Central memory CD8-positive, alpha-beta T cell (primary cell): Measurements from ENCODE around the gene MBIP.
"Not testable (repeated sequence)": the region's sequence is repeated elsewhere in the genome, so short reads cannot be mapped to it uniquely, and the experiment has no call there.

ENCODE experiments used
- ATAC-seq: fragments of 150-1000 bp; cut with Tn5 transposase; replicated peaks from 2 replicates; pipeline ENCODE4 v1.10.0; 2022; ENCODE audit warnings: mild to moderate bottlenecking, moderate FRiP score, moderate number of reproducible peaks; ENCODE audit not compliant: poor library complexity, severe bottlenecking; ENCODE audit errors: extremely low read depth
- DNase-seq, 2 donors: peaks; one replicate each; pipeline ENCODE4 v3.0.0; 2021; ENCODE audit warnings: low spot score in 2 of 2
- H3K27ac Mint-ChIP-seq: one replicate; pipeline ENCODE4 v1.8.0; 2022; ENCODE audit warnings: low read depth, mild to moderate bottlenecking, moderate library complexity, mixed read lengths
- H3K27me3 Mint-ChIP-seq: one replicate; pipeline ENCODE4 v1.8.0; 2022; ENCODE audit warnings: mixed read lengths
- H3K36me3 Mint-ChIP-seq: one replicate; pipeline ENCODE4 v1.8.0; 2022; ENCODE audit warnings: mild to moderate bottlenecking, moderate library complexity, mixed read lengths; ENCODE audit not compliant: insufficient read depth
- H3K4me1 Mint-ChIP-seq: one replicate; pipeline ENCODE4 v1.8.0; 2022; ENCODE audit warnings: mixed read lengths
- H3K4me3 Mint-ChIP-seq: one replicate; pipeline ENCODE4 v1.8.0; 2022; ENCODE audit warnings: mild to moderate bottlenecking, moderate library complexity, mixed read lengths
- H3K9me3 Mint-ChIP-seq: one replicate; pipeline ENCODE4 v1.8.0; 2022; ENCODE audit warnings: mixed read lengths

MBIP gene

GRCh38 chr14:36333119-36333518 lies 12.7 kb upstream of the MBIP start:
- Mint-ChIP-seq H3K36me3 (no peaks in the 10 kb centered on the region), H3K4me1 (no peaks in the 10 kb centered on the region), H3K27ac (no peak overlapping the region), H3K9me3 (no peaks in the 10 kb centered on the region), H3K4me3 (no peak overlapping the region), H3K27me3 (peaks cover 28% of the 10 kb centered on the region)
- DNase-seq (no peak), ATAC-seq (no peak)

- not testable (repeated sequence) for H3K4me3 Mint-ChIP-seq, H3K36me3 Mint-ChIP-seq, H3K9me3 Mint-ChIP-seq, H3K4me1 Mint-ChIP-seq, H3K27ac Mint-ChIP-seq, ATAC-seq, DNase-seq
- peaks cover 73% of the 10 kb centered on the region for H3K27me3 Mint-ChIP-seq
These were observed 7.1 kb upstream of the MBIP start for GRCh38 chr14:36327573-36327972.

GRCh38 chr14:36325853-36326252 lies 5.4 kb upstream of the MBIP start:
- no peak overlapping the region for H3K27ac Mint-ChIP-seq
- H3K4me3 Mint-ChIP-seq = no peak overlapping the region
- H3K4me1 Mint-ChIP-seq = peaks cover 2% of the 10 kb centered on the region
- peaks cover 2% of the 10 kb centered on the region for H3K36me3 Mint-ChIP-seq
- ATAC-seq (no peak), DNase-seq (no peak)
- peaks cover under 1% of the 10 kb centered on the region for H3K9me3 Mint-ChIP-seq
- peaks cover 61% of the 10 kb centered on the region for H3K27me3 Mint-ChIP-seq

- Mint-ChIP-seq H3K36me3 (peaks cover 10% of the 10 kb centered on the region), H3K4me1 (peaks cover 12% of the 10 kb centered on the region), H3K27ac (no peak overlapping the region), H3K4me3 (no peak overlapping the region), H3K9me3 (peaks cover 5% of the 10 kb centered on the region), H3K27me3 (peaks cover 51% of the 10 kb centered on the region)
- no peak for DNase-seq
- ATAC-seq = no peak
These were observed 4.5 kb upstream of the MBIP start for GRCh38 chr14:36324897-36325296.

- H3K27me3 Mint-ChIP-seq = peaks cover 27% of the 10 kb centered on the region
- peaks cover 28% of the 10 kb centered on the region for H3K4me1 Mint-ChIP-seq
- H3K9me3 Mint-ChIP-seq = peaks cover 5% of the 10 kb centered on the region
- H3K36me3 Mint-ChIP-seq = peaks cover 16% of the 10 kb centered on the region
- H3K4me3 Mint-ChIP-seq = peak overlapping the region; percentile 99
- H3K27ac Mint-ChIP-seq = peak overlapping the region; percentile 92
- ATAC-seq = no peak
- DNase-seq = no peak
These were observed 502 bp upstream of the MBIP start for GRCh38 chr14:36320897-36321381.

- peaks cover 22% of the 10 kb centered on the region for H3K27me3 Mint-ChIP-seq
- H3K4me1 Mint-ChIP-seq = peaks cover 33% of the 10 kb centered on the region
- peaks cover 5% of the 10 kb centered on the region for H3K9me3 Mint-ChIP-seq
- peaks cover 16% of the 10 kb centered on the region for H3K36me3 Mint-ChIP-seq
- H3K27ac Mint-ChIP-seq = peak overlapping the region; percentile 92
- no peak for ATAC-seq
- peak overlapping the region; percentile 99 for H3K4me3 Mint-ChIP-seq
- no peak for DNase-seq
These were observed 588 bp downstream of the MBIP start for GRCh38 chr14:36319899-36320199.

- DNase-seq (no peak), ATAC-seq (no peak)
- Mint-ChIP-seq H3K36me3 (peaks cover 19% of the 10 kb centered on the region), H3K4me3 (no peak overlapping the region), H3K4me1 (peaks cover 33% of the 10 kb centered on the region), H3K9me3 (peaks cover 5% of the 10 kb centered on the region), H3K27ac (no peak overlapping the region), H3K27me3 (no peaks in the 10 kb centered on the region)
These were observed 2.8 kb downstream of the MBIP start for GRCh38 chr14:36317650-36318049.

GRCh38 chr14:36316131-36316530 lies 4.3 kb downstream of the MBIP start:
- Mint-ChIP-seq H3K4me3 (no peak overlapping the region), H3K27me3 (no peaks in the 10 kb centered on the region), H3K27ac (no peak overlapping the region), H3K36me3 (peaks cover 20% of the 10 kb centered on the region), H3K9me3 (peaks cover 5% of the 10 kb centered on the region), H3K4me1 (peaks cover 33% of the 10 kb centered on the region)
- DNase-seq (no peak), ATAC-seq (no peak)

- DNase-seq = no peak
- H3K4me1 Mint-ChIP-seq = peaks cover 26% of the 10 kb centered on the region
- H3K36me3 Mint-ChIP-seq = peaks cover 22% of the 10 kb centered on the region
- no peak overlapping the region for H3K27ac Mint-ChIP-seq
- H3K4me3 Mint-ChIP-seq = no peak overlapping the region
- H3K27me3 Mint-ChIP-seq = no peaks in the 10 kb centered on the region
- no peak for ATAC-seq
- H3K9me3 Mint-ChIP-seq = no peaks in the 10 kb centered on the region
These were observed 5.1 kb downstream of the MBIP start for GRCh38 chr14:36315159-36315853.

- DNase-seq (no peak), ATAC-seq (no peak)
- no peaks in the 10 kb centered on the region for H3K27me3 Mint-ChIP-seq
- H3K4me1 Mint-ChIP-seq = peaks cover 23% of the 10 kb centered on the region
- H3K9me3 Mint-ChIP-seq = no peaks in the 10 kb centered on the region
- no peak overlapping the region for H3K27ac Mint-ChIP-seq
- peaks cover 22% of the 10 kb centered on the region for H3K36me3 Mint-ChIP-seq
- H3K4me3 Mint-ChIP-seq = no peak overlapping the region
These were observed 6.5 kb downstream of the MBIP start for GRCh38 chr14:36313898-36314297.

- H3K27me3 Mint-ChIP-seq = no peaks in the 10 kb centered on the region
- H3K27ac Mint-ChIP-seq = no peak overlapping the region
- H3K4me3 Mint-ChIP-seq = no peak overlapping the region
- peaks cover 23% of the 10 kb centered on the region for H3K4me1 Mint-ChIP-seq
- no peak for DNase-seq
- H3K36me3 Mint-ChIP-seq = peaks cover 25% of the 10 kb centered on the region
- no peaks in the 10 kb centered on the region for H3K9me3 Mint-ChIP-seq
- no peak for ATAC-seq
These were observed 7.2 kb downstream of the MBIP start for GRCh38 chr14:36313206-36313605.

- Mint-ChIP-seq H3K36me3 (peaks cover 50% of the 10 kb centered on the region), H3K4me1 (peaks cover 8% of the 10 kb centered on the region), H3K27me3 (no peaks in the 10 kb centered on the region), H3K9me3 (no peaks in the 10 kb centered on the region), H3K27ac (no peak overlapping the region), H3K4me3 (no peak overlapping the region)
- DNase-seq (no peak), ATAC-seq (no peak)
These were observed 13.6 kb downstream of the MBIP start for GRCh38 chr14:36306836-36307235.

- Mint-ChIP-seq H3K27ac (no peak overlapping the region), H3K4me1 (peaks cover 3% of the 10 kb centered on the region), H3K36me3 (peaks cover 42% of the 10 kb centered on the region), H3K27me3 (no peaks in the 10 kb centered on the region), H3K9me3 (no peaks in the 10 kb centered on the region), H3K4me3 (no peak overlapping the region)
- DNase-seq (no peak), ATAC-seq (no peak)
These were observed 15.5 kb downstream of the MBIP start for GRCh38 chr14:36304895-36305294.
